ENCODE data around the gene CREB3L4. TPM values are rescaled to one million over a fixed set of nuclear protein-coding genes. Genes with fewer than 3 reads are reported as not detected.

CREB3L4 gene
- total RNA-seq, 4 donors from 2014 or later = 3.7 to 14.4 (median 8.1) TPM

- peak overlapping the region; percentile 60 to 85 (median 70) for H3K4me3 ChIP-seq
- 42 to 54% methylated on average over 3 to 8 of the region's 16 CpGs for WGBS, 2 donors
- H3K27me3 ChIP-seq = no peaks in the 10 kb centered on the region
- peaks cover 28 to 83% (median 40%) of the 10 kb centered on the region in 3 donors for H3K4me1 ChIP-seq
- peak overlapping the region; percentile 94 to 98 (median 96) for H3K27ac ChIP-seq
- no peaks in the 10 kb centered on the region for H3K9me3 ChIP-seq
- intact Hi-C loops (cut with DNase I) = no loop called here
- no peak for DNase-seq
- no peak for TF ChIP-seq CTCF (IDR thresholded peaks at IDR 0.05)
- no peak for TF ChIP-seq POLR2A (IDR thresholded peaks at IDR 0.05)
- peaks cover 8 to 26% (median 9%) of the 10 kb centered on the region in 3 donors for H3K36me3 ChIP-seq
Measured at GRCh38 chr1:153962088-153963029, 5.3 kb upstream of the CREB3L4 start.

DNA sequence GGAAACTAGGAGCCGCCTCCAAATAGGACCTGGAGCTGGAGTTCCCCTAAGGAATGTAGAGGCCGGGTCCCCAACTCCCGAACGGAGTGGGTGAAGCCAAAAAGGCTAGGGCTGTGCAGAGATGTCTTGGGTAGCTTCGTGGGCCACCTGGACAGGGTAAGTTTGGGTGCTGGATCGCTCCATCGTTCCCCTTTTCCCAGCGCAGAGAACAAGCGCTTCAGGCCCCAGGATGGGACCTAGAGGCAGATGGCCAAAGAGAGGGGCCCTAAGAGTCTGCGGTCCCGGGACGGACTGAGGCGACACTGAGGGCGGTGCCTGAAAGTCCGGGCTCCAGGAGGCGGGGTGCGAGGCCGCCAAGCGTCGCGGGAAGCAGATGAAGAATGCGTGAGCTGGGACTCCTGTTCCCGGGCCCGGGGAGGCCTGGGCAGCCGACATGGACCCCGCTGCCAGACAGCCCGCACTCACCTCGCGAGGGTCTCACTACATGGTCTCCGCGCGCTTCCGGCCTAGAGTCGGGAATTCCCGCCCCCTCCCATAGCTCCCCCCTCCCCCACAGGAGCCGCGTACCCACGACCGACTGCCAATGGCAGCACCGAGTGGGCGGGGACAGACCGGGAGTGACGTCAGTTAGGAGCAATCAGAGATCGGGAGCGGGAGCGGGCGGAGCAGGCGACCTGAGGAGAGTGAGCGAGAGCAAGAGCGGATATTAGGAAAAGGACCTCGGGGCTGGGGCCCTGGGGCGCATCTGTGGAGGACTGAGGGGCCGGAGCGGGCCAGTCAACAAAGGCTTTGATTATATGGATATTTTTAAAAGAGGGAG, 4.5 kb upstream of the CREB3L4 start, which contains the start of gene SLC39A1:
Gene SLC39A1, minus strand, starts transcription at position 508 of the 820 bp plus-strand sequence. CDS start 822 bp downstream, outside the sequence.
- TF ChIP-seq CTCF (IDR thresholded peaks at IDR 0.05) = no peak
- TF ChIP-seq POLR2A (IDR thresholded peaks at IDR 0.05) = peak in 3 of 4 donors; percentile 40 to 71 (median 69)
- intact Hi-C loops (cut with DNase I) = no loop called here
- Histone ChIP-seq H3K9me3 (no peaks in the 10 kb centered on the region), H3K4me1 (peaks cover 26 to 84% (median 41%) of the 10 kb centered on the region in 3 donors), H3K27me3 (no peaks in the 10 kb centered on the region), H3K36me3 (peaks cover 8 to 26% (median 9%) of the 10 kb centered on the region in 3 donors), H3K27ac (peak within 1 kb of the TSS; percentile 94 to 98 (median 96)), H3K4me3 (peak within 1 kb of the TSS; percentile 60 to 85 (median 70))
- 0% methylated on average over 5 to 14 of the region's 54 CpGs for WGBS, 2 donors
- DNase-seq = peak; percentile 80

GRCh38 chr1:153963850-153964331, 3.8 kb upstream of the CREB3L4 start:
- peaks cover 8 to 26% (median 9%) of the 10 kb centered on the region in 3 donors for H3K36me3 ChIP-seq
- H3K4me1 ChIP-seq = peaks cover 24 to 88% (median 45%) of the 10 kb centered on the region in 3 donors
- no peak for DNase-seq
- no peaks in the 10 kb centered on the region for H3K9me3 ChIP-seq
- H3K27me3 ChIP-seq = no peaks in the 10 kb centered on the region
- H3K4me3 ChIP-seq = peak overlapping the region; percentile 60 to 85 (median 70)
- TF ChIP-seq CTCF (IDR thresholded peaks at IDR 0.05) (no peak), POLR2A (IDR thresholded peaks at IDR 0.05) (no peak)
- WGBS, 2 donors = 0% methylated on average over 6 to 20 of the region's 22 CpGs
- intact Hi-C loops (cut with DNase I) = no loop called here
- peak overlapping the region; percentile 94 to 98 (median 96) for H3K27ac ChIP-seq

GRCh38 chr1:153968000-153968363, 280 bp downstream of the CREB3L4 start:
- intact Hi-C loops (cut with DNase I) = no loop called here
- DNase-seq = no peak
- 0 to 6% methylated on average over 8 of the region's 8 CpGs for WGBS, 2 donors
- Histone ChIP-seq H3K27ac (peak overlapping the region; percentile 92 to 93 (median 92)), H3K9me3 (no peaks in the 10 kb centered on the region), H3K27me3 (no peaks in the 10 kb centered on the region), H3K36me3 (peaks cover 0 to 7% (median 0%) of the 10 kb centered on the region in 3 donors), H3K4me3 (peak overlapping the region; percentile 53 to 77 (median 60)), H3K4me1 (peaks cover 11 to 50% (median 26%) of the 10 kb centered on the region in 3 donors)
- TF ChIP-seq POLR2A (IDR thresholded peaks at IDR 0.05) = no peak
- TF ChIP-seq CTCF (IDR thresholded peaks at IDR 0.05) = no peak
